Common myeloid progenitor, CD34-positive (primary cell): ENCODE data around the gene TOX3.

Source experiments
- CTCF ChIA-PET: fragments of 350-600 bp; sonication (Branson Sonifier 250); formaldehyde crosslinking; loops from one replicate; lab custom pipeline; 2021; ENCODE audit warnings: antibody characterized with exemption; lab: Charles Lee
- POLR2A ChIA-PET: fragments of 350-600 bp; sonication (Branson Sonifier 250); formaldehyde crosslinking; loops from one replicate; lab custom pipeline; 2021; ENCODE audit warnings: antibody characterized with exemption; lab: Charles Lee
- DNase-seq, 3 donors: peaks; one replicate each; pipeline versions ENCODE4 v3.0.0 to v3.0.0-alpha.2; 2013
- H3K27ac ChIP-seq, 2 experiments: 1 replicate in 1 of 2; 2 replicates in 1 of 2; pipeline ENCODE4 v1.7.0; 2013; ENCODE audit warnings: inconsistent platforms in 2 of 2, low read length in 2 of 2, mild to moderate bottlenecking in 2 of 2, low read depth in 1 of 2, moderate library complexity in 1 of 2; ENCODE audit not compliant: severe bottlenecking in 2 of 2, insufficient read depth in 1 of 2, poor library complexity in 1 of 2
- H3K27me3 ChIP-seq, 5 experiments: replicated peaks in 2 of 5; 1 replicate in 3 of 5; 2 replicates in 2 of 5; pipeline versions ENCODE4 v1.6.1 to v1.7.0; 2013; ENCODE audit warnings: low read length in 4 of 5, mild to moderate bottlenecking in 2 of 5, moderate library complexity in 2 of 5, inconsistent platforms in 1 of 5; ENCODE audit not compliant: insufficient read depth in 5 of 5, control insufficient read depth in 4 of 5
- H3K36me3 ChIP-seq, 4 experiments: 1 replicate in 2 of 4; 2 replicates in 2 of 4; pipeline versions ENCODE4 v1.6.1 to v1.7.0; 2013; ENCODE audit warnings: low read length in 3 of 4, control low read depth in 1 of 4, mild to moderate bottlenecking in 1 of 4; ENCODE audit not compliant: control insufficient read depth in 4 of 4, insufficient read depth in 4 of 4
- H3K4me1 ChIP-seq, 4 experiments: 1 replicate in 3 of 4; 2 replicates in 1 of 4; pipeline versions ENCODE4 v1.6.1 to v1.7.1; 2013; ENCODE audit warnings: low read length in 3 of 4, mild to moderate bottlenecking in 3 of 4, control low read depth in 1 of 4, inconsistent platforms in 1 of 4, moderate library complexity in 1 of 4; ENCODE audit not compliant: control insufficient read depth in 4 of 4, insufficient read depth in 4 of 4; ENCODE audit errors: control extremely low read depth in 1 of 4
- H3K4me3 ChIP-seq, 7 experiments: 1 replicate in 4 of 7; 2 replicates in 3 of 7; pipeline versions ENCODE4 v1.5.1 to v1.7.0; 2013; ENCODE audit warnings: mild to moderate bottlenecking in 7 of 7, low read length in 6 of 7, moderate library complexity in 6 of 7, inconsistent platforms in 2 of 7, low read depth in 2 of 7, control low read depth in 1 of 7; ENCODE audit not compliant: insufficient read depth in 4 of 7, control insufficient read depth in 1 of 7; ENCODE audit errors: extremely low read depth in 1 of 7
- H3K9me3 ChIP-seq, 5 experiments: 1 replicate in 4 of 5; 2 replicates in 1 of 5; pipeline versions ENCODE4 v1.6.1 to v1.7.1; 2013; ENCODE audit warnings: low read length in 4 of 5, mild to moderate bottlenecking in 2 of 5, inconsistent platforms in 1 of 5, low read depth in 1 of 5, moderate library complexity in 1 of 5; ENCODE audit not compliant: control insufficient read depth in 4 of 5, insufficient read depth in 2 of 5; ENCODE audit errors: control extremely low read depth in 1 of 5
- WGBS: methylation state at CpG from one replicate; pipeline ENCODE4 v1.1.5; 2013; ENCODE audit not compliant: insufficient coverage; 5-methylcytosine and 5-hydroxymethylcytosine counted together

The TOX3 gene

GRCh38 chr16:52581530-52581929 lies 34.6 kb upstream of the TOX3 start:
- no peaks in the 10 kb centered on the region for H3K9me3 ChIP-seq
- no peaks in the 10 kb centered on the region for H3K36me3 ChIP-seq
- H3K27me3 ChIP-seq: no peaks in the 10 kb centered on the region
- 96% methylated on average over 4 of the region's 4 CpGs for whole genome bisulfite sequencing
- CTCF ChIA-PET: no interaction called here
- no peak overlapping the region for H3K4me3 ChIP-seq
- no peaks in the 10 kb centered on the region for H3K4me1 ChIP-seq
- no peak overlapping the region for H3K27ac ChIP-seq
- POLR2A ChIA-PET: no interaction called here
- DNase-seq: no peak

GRCh38 chr16:52580488-52580887 lies 33.5 kb upstream of the TOX3 start:
- Histone ChIP-seq H3K27me3 (no peaks in the 10 kb centered on the region), H3K36me3 (no peaks in the 10 kb centered on the region), H3K27ac (no peak overlapping the region), H3K9me3 (no peaks in the 10 kb centered on the region), H3K4me1 (no peaks in the 10 kb centered on the region), H3K4me3 (no peak overlapping the region)
- ChIA-PET POLR2A (no interaction called here), CTCF (no interaction called here)
- no peak for DNase-seq
- WGBS: no CpG with 5 or more reads among the region's 3 CpGs

- Histone ChIP-seq H3K27me3 (no peaks in the 10 kb centered on the region), H3K9me3 (no peaks in the 10 kb centered on the region), H3K27ac (no peak overlapping the region), H3K4me3 (no peak overlapping the region), H3K36me3 (no peaks in the 10 kb centered on the region), H3K4me1 (no peaks in the 10 kb centered on the region)
- DNase-seq: no peak
- ChIA-PET POLR2A (no interaction called here), CTCF (no interaction called here)
- 95% methylated on average over 3 of the region's 4 CpGs for WGBS
Measured at GRCh38 chr16:52578829-52579498, 32.0 kb upstream of the TOX3 start.

GRCh38 chr16:52578007-52578828 lies 31.3 kb upstream of the TOX3 start:
- Histone ChIP-seq H3K4me1 (no peaks in the 10 kb centered on the region), H3K9me3 (no peaks in the 10 kb centered on the region), H3K36me3 (no peaks in the 10 kb centered on the region), H3K27ac (no peak overlapping the region), H3K27me3 (no peaks in the 10 kb centered on the region), H3K4me3 (no peak overlapping the region)
- ChIA-PET CTCF (no interaction called here), POLR2A (no interaction called here)
- no peak for DNase-seq
- 77% methylated on average over 7 of the region's 11 CpGs for WGBS

GRCh38 chr16:52577130-52577706 lies 30.3 kb upstream of the TOX3 start:
- POLR2A ChIA-PET: no interaction called here
- Histone ChIP-seq H3K27me3 (no peaks in the 10 kb centered on the region), H3K9me3 (no peaks in the 10 kb centered on the region), H3K4me3 (no peak overlapping the region), H3K36me3 (no peaks in the 10 kb centered on the region), H3K4me1 (no peaks in the 10 kb centered on the region), H3K27ac (no peak overlapping the region)
- no peak for DNase-seq
- WGBS: 92% methylated on average over 7 of the region's 9 CpGs
- CTCF ChIA-PET: no interaction called here

- POLR2A ChIA-PET: no interaction called here
Measured at GRCh38 chr16:52573365-52574299, 26.7 kb upstream of the TOX3 start.

More at GRCh38 chr16:52573365-52574299, 26.7 kb upstream of the TOX3 start:
- WGBS: 86% methylated on average over 4 of the region's 7 CpGs
- Histone ChIP-seq H3K27me3 (no peaks in the 10 kb centered on the region), H3K9me3 (peaks cover 0 to 2% (median 0%) of the 10 kb centered on the region in 5 experiments), H3K4me1 (no peaks in the 10 kb centered on the region), H3K4me3 (no peak overlapping the region), H3K27ac (no peak overlapping the region), H3K36me3 (no peaks in the 10 kb centered on the region)
- DNase-seq: no peak
- CTCF ChIA-PET: no interaction called here
